ENCODE results near the gene OTUD1. TPM values are rescaled to one million over a fixed set of nuclear protein-coding genes. Genes with fewer than 3 reads are reported as not detected.

Gene OTUD1
- polyA plus RNA-seq, 3 donors = 3.6 to 11.8 (median 8.8) TPM

- no peak overlapping the region for H3K27ac ChIP-seq (ENCODE audit: low read depth, low read length)
- 76 to 87% (median 77%) methylated on average over 4 of the region's 4 CpGs for whole genome bisulfite sequencing, 3 donors
These were observed 13.3 kb downstream of the OTUD1 start for GRCh38 chr10:23452033-23452655.

- 72 to 85% (median 83%) methylated on average over 4 of the region's 4 CpGs for WGBS, 3 donors
- no peak overlapping the region for H3K27ac ChIP-seq (ENCODE audit: low read depth, low read length)
These were observed 14.6 kb downstream of the OTUD1 start for GRCh38 chr10:23453465-23453864.

- 71 to 84% (median 83%) methylated on average over 6 of the region's 6 CpGs for WGBS, 3 donors
These were observed 18.9 kb downstream of the OTUD1 start for GRCh38 chr10:23457632-23458417.

GRCh38 chr10:23459308-23459939 lies 20.5 kb downstream of the OTUD1 start:
- H3K27ac ChIP-seq (ENCODE audit: low read depth, low read length) = no peak overlapping the region
- WGBS, 3 donors = 81 to 90% (median 82%) methylated on average over 6 of the region's 6 CpGs

More at GRCh38 chr10:23457632-23458417, 18.9 kb downstream of the OTUD1 start:
- H3K27ac ChIP-seq (ENCODE audit: low read depth, low read length) = no peak overlapping the region

GRCh38 chr10:23461557-23461956 lies 22.7 kb downstream of the OTUD1 start:
- WGBS, 3 donors = 68 to 83% (median 73%) methylated on average over 2 of the region's 2 CpGs

GRCh38 chr10:23467012-23467411 lies 28.1 kb downstream of the OTUD1 start:
- H3K27ac ChIP-seq (ENCODE audit: low read depth, low read length) = no peak overlapping the region
- 81 to 87% (median 86%) methylated on average over 4 of the region's 4 CpGs for WGBS, 3 donors

More at GRCh38 chr10:23461557-23461956, 22.7 kb downstream of the OTUD1 start:
- no peak overlapping the region for H3K27ac ChIP-seq (ENCODE audit: low read depth, low read length)

- 68 to 88% (median 88%) methylated on average over 3 of the region's 3 CpGs for WGBS, 3 donors
- no peak overlapping the region for H3K27ac ChIP-seq (ENCODE audit: low read depth, low read length)
These were observed 28.7 kb downstream of the OTUD1 start for GRCh38 chr10:23467548-23467947.

GRCh38 chr10:23469596-23470237 lies 30.8 kb downstream of the OTUD1 start:
- WGBS, 3 donors = 39 to 53% (median 48%) methylated on average over 1 of the region's 1 CpG
- no peak overlapping the region for H3K27ac ChIP-seq (ENCODE audit: low read depth, low read length)

GRCh38 chr10:23472181-23472580 lies 33.3 kb downstream of the OTUD1 start:
- 74 to 90% (median 89%) methylated on average over 8 of the region's 8 CpGs for WGBS, 3 donors
- no peak overlapping the region for H3K27ac ChIP-seq (ENCODE audit: low read depth, low read length)

GRCh38 chr10:23474081-23474480 lies 35.2 kb downstream of the OTUD1 start:
- WGBS, 3 donors = 85 to 97% (median 91%) methylated on average over 1 to 2 of the region's 2 CpGs
- H3K27ac ChIP-seq (ENCODE audit: low read depth, low read length) = no peak overlapping the region

GRCh38 chr10:23474626-23475025 lies 35.8 kb downstream of the OTUD1 start:
- no peak overlapping the region for H3K27ac ChIP-seq (ENCODE audit: low read depth, low read length)
- WGBS, 3 donors = 79 to 94% (median 86%) methylated on average over 4 of the region's 4 CpGs

- no peak overlapping the region for H3K27ac ChIP-seq (ENCODE audit: low read depth, low read length)
- WGBS, 3 donors = 87 to 92% (median 88%) methylated on average over 5 of the region's 5 CpGs
These were observed 39.7 kb downstream of the OTUD1 start for GRCh38 chr10:23478570-23478969.

- WGBS, 3 donors = 45 to 75% (median 51%) methylated on average over 3 of the region's 3 CpGs
These were observed 41.1 kb downstream of the OTUD1 start for GRCh38 chr10:23479798-23480473.

GRCh38 chr10:23481363-23481961 lies 42.6 kb downstream of the OTUD1 start:
- no peak overlapping the region for H3K27ac ChIP-seq (ENCODE audit: low read depth, low read length)
- WGBS, 3 donors = 75 to 78% (median 78%) methylated on average over 3 of the region's 3 CpGs

More at GRCh38 chr10:23479798-23480473, 41.1 kb downstream of the OTUD1 start:
- H3K27ac ChIP-seq (ENCODE audit: low read depth, low read length) = no peak overlapping the region

- WGBS, 3 donors = 85 to 89% (median 87%) methylated on average over 3 of the region's 3 CpGs
These were observed 51.2 kb downstream of the OTUD1 start for GRCh38 chr10:23490115-23490514.

More at GRCh38 chr10:23490115-23490514, 51.2 kb downstream of the OTUD1 start:
- no peak overlapping the region for H3K27ac ChIP-seq (ENCODE audit: low read depth, low read length)

Measured in adipose tissue (tissue), 3 donors.